ENCODE data around the gene PTPRT. TPM values are rescaled to one million over a fixed set of nuclear protein-coding genes. Genes with fewer than 3 reads are reported as not detected.

Gene PTPRT
- total and polyA plus RNA-seq, 2 donors (not counting 1 experiment from before 2014, with no cell fraction given), result not detected

DNA sequence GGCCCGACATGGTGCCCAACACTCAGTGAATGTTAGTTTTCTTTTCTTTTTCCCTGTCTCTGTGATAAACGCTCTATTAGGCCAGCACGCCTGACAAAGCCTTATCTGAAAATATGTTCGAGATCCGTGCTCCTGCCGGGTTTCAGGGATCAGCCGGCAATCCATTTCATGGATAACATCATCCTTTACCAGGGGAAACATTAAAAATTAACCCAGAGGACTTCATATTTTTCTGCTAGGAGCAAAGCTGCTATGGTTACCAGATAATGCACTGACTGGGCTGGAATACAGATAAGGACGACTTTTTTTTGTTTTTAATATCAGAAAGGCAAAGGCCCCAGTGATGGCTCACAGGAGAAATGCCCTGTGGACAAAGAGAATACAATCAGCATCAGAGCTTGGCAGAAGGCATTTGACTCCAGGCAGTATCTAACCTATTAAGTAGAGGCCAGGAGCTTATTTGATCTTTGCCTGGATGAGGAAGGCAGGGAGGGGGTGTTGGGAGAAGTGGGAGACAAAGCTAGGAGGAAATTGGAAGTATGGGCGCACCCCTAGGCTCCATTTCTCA, 1089.5 kb downstream of the PTPRT start:
- Histone ChIP-seq H3K79me2 (ENCODE audit: control insufficient read depth, insufficient read depth, low read length) (no peaks in the 10 kb centered on the region), H4K20me1 (ENCODE audit: control insufficient read depth, extremely low read depth, insufficient read depth, low read length) (no peaks in the 10 kb centered on the region), H3K9ac (ENCODE audit: insufficient read depth, low read length) (no peak overlapping the region), H3K9me3 (ENCODE audit: control insufficient read depth, insufficient read depth, low read depth, low read length) (no peaks in the 10 kb centered on the region), H2AFZ (ENCODE audit: low read length) (no peak overlapping the region), H3K4me2 (ENCODE audit: extremely low read depth, insufficient read depth, low read length) (no peak overlapping the region), H3K4me3 (replicated peaks in 1 of 4; ENCODE audit: control extremely low read depth in 1 of 4, insufficient read depth in 1 of 4, low read depth in 3 of 4, low read length in 4 of 4) (no peak overlapping the region), H3K4me1 (ENCODE audit: control insufficient read depth, extremely low read depth, insufficient read depth, low read length) (no peaks in the 10 kb centered on the region), H3K36me3 (ENCODE audit: control insufficient read depth, insufficient read depth, low read length) (no peaks in the 10 kb centered on the region), H3K27me3 (ENCODE audit: control insufficient read depth, insufficient read depth, low read length) (no peaks in the 10 kb centered on the region), H3K27ac (ENCODE audit: insufficient read depth, low read length) (no peak overlapping the region)
- no peak for DNase-seq (ENCODE audit: low read depth in 2 of 2)
- no peak for TF ChIP-seq EZH2 (IDR thresholded peaks at IDR 0.05; ENCODE audit: low read length, missing control alignments)
- TF ChIP-seq CTCF (conservative IDR thresholded peaks at IDR 0.05 in 1 of 2, IDR thresholded peaks at IDR 0.05 in 1 of 2; ENCODE audit: low read depth in 1 of 2, low read length in 2 of 2), result no peak

GRCh38 chr20:42099101-42099500, 1090.6 kb downstream of the PTPRT start:
- H3K9me3 ChIP-seq (ENCODE audit: control insufficient read depth, insufficient read depth, low read depth, low read length), result no peaks in the 10 kb centered on the region
- H3K4me2 ChIP-seq (ENCODE audit: extremely low read depth, insufficient read depth, low read length), result no peak overlapping the region
- no peaks in the 10 kb centered on the region for H3K79me2 ChIP-seq (ENCODE audit: control insufficient read depth, insufficient read depth, low read length)
- H3K27me3 ChIP-seq (ENCODE audit: control insufficient read depth, insufficient read depth, low read length), result no peaks in the 10 kb centered on the region
- no peak overlapping the region for H3K4me3 ChIP-seq (replicated peaks in 1 of 4; ENCODE audit: control extremely low read depth in 1 of 4, insufficient read depth in 1 of 4, low read depth in 3 of 4, low read length in 4 of 4)
- no peak overlapping the region for H3K27ac ChIP-seq (ENCODE audit: insufficient read depth, low read length)
- H4K20me1 ChIP-seq (ENCODE audit: control insufficient read depth, extremely low read depth, insufficient read depth, low read length), result no peaks in the 10 kb centered on the region
- H3K4me1 ChIP-seq (ENCODE audit: control insufficient read depth, extremely low read depth, insufficient read depth, low read length), result no peaks in the 10 kb centered on the region
- H3K9ac ChIP-seq (ENCODE audit: insufficient read depth, low read length), result no peak overlapping the region
- TF ChIP-seq CTCF (conservative IDR thresholded peaks at IDR 0.05 in 1 of 2, IDR thresholded peaks at IDR 0.05 in 1 of 2; ENCODE audit: low read depth in 1 of 2, low read length in 2 of 2) (no peak), EZH2 (IDR thresholded peaks at IDR 0.05; ENCODE audit: low read length, missing control alignments) (no peak)
- no peak overlapping the region for H2AFZ ChIP-seq (ENCODE audit: low read length)
- no peak for DNase-seq (ENCODE audit: low read depth in 2 of 2)
- H3K36me3 ChIP-seq (ENCODE audit: control insufficient read depth, insufficient read depth, low read length), result no peaks in the 10 kb centered on the region

GRCh38 chr20:42098418-42098817, 1091.3 kb downstream of the PTPRT start:
- H2AFZ ChIP-seq (ENCODE audit: low read length), result no peak overlapping the region
- no peaks in the 10 kb centered on the region for H3K9me3 ChIP-seq (ENCODE audit: control insufficient read depth, insufficient read depth, low read depth, low read length)
- no peak overlapping the region for H3K9ac ChIP-seq (ENCODE audit: insufficient read depth, low read length)
- DNase-seq (ENCODE audit: low read depth in 2 of 2), result no peak
- no peaks in the 10 kb centered on the region for H3K27me3 ChIP-seq (ENCODE audit: control insufficient read depth, insufficient read depth, low read length)
- H3K4me1 ChIP-seq (ENCODE audit: control insufficient read depth, extremely low read depth, insufficient read depth, low read length), result no peaks in the 10 kb centered on the region
- no peaks in the 10 kb centered on the region for H4K20me1 ChIP-seq (ENCODE audit: control insufficient read depth, extremely low read depth, insufficient read depth, low read length)
- no peaks in the 10 kb centered on the region for H3K79me2 ChIP-seq (ENCODE audit: control insufficient read depth, insufficient read depth, low read length)
- no peak overlapping the region for H3K4me3 ChIP-seq (replicated peaks in 1 of 4; ENCODE audit: control extremely low read depth in 1 of 4, insufficient read depth in 1 of 4, low read depth in 3 of 4, low read length in 4 of 4)
- H3K27ac ChIP-seq (ENCODE audit: insufficient read depth, low read length), result no peak overlapping the region
- H3K4me2 ChIP-seq (ENCODE audit: extremely low read depth, insufficient read depth, low read length), result no peak overlapping the region
- TF ChIP-seq EZH2 (IDR thresholded peaks at IDR 0.05; ENCODE audit: low read length, missing control alignments), result no peak
- TF ChIP-seq CTCF (conservative IDR thresholded peaks at IDR 0.05 in 1 of 2, IDR thresholded peaks at IDR 0.05 in 1 of 2; ENCODE audit: low read depth in 1 of 2, low read length in 2 of 2), result no peak
- no peaks in the 10 kb centered on the region for H3K36me3 ChIP-seq (ENCODE audit: control insufficient read depth, insufficient read depth, low read length)
